Measurements from ENCODE around the gene HDAC1.
"Not testable (repeated sequence)": the region's sequence is repeated elsewhere in the genome, so short reads cannot be mapped to it uniquely, and the experiment has no call there.

HDAC1 gene

GRCh38 chr1:32274646-32275340 lies 17.1 kb upstream of the HDAC1 start:
- no peak for DNase-seq (ENCODE audit: low read depth)

- no peak for DNase-seq (ENCODE audit: low read depth)
These were observed 16.5 kb upstream of the HDAC1 start for GRCh38 chr1:32275424-32275823.

- no peak for DNase-seq (ENCODE audit: low read depth)
These were observed 15.7 kb upstream of the HDAC1 start for GRCh38 chr1:32276032-32276782.

- not testable (repeated sequence) for DNase-seq (ENCODE audit: low read depth)
These were observed 7.1 kb upstream of the HDAC1 start for GRCh38 chr1:32284777-32285176.

- DNase-seq (ENCODE audit: low read depth): no peak
These were observed 6.2 kb upstream of the HDAC1 start for GRCh38 chr1:32285658-32286057.

GRCh38 chr1:32286763-32287162 lies 5.1 kb upstream of the HDAC1 start:
- DNase-seq (ENCODE audit: low read depth): no peak

- DNase-seq (ENCODE audit: low read depth): no peak
These were observed 2.6 kb upstream of the HDAC1 start for GRCh38 chr1:32289256-32289655.

GRCh38 chr1:32291145-32291707 lies 657 bp upstream of the HDAC1 start:
- no peak for DNase-seq (ENCODE audit: low read depth)

- DNase-seq (ENCODE audit: low read depth): not testable (repeated sequence)
These were observed 6.3 kb downstream of the HDAC1 start for GRCh38 chr1:32298211-32298610.

GRCh38 chr1:32299327-32299726 lies 7.4 kb downstream of the HDAC1 start:
- no peak for DNase-seq (ENCODE audit: low read depth)

GRCh38 chr1:32303358-32303757 lies 11.5 kb downstream of the HDAC1 start:
- no peak for DNase-seq (ENCODE audit: low read depth)

- no peak for DNase-seq (ENCODE audit: low read depth)
These were observed 12.2 kb downstream of the HDAC1 start for GRCh38 chr1:32303997-32304622.

GRCh38 chr1:32305310-32305709 lies 13.4 kb downstream of the HDAC1 start:
- no peak for DNase-seq (ENCODE audit: low read depth)

- no peak for DNase-seq (ENCODE audit: low read depth)
These were observed 15.4 kb downstream of the HDAC1 start for GRCh38 chr1:32307324-32307723.

GRCh38 chr1:32309960-32310359 lies 18.1 kb downstream of the HDAC1 start:
- no peak for DNase-seq (ENCODE audit: low read depth)

- no peak for DNase-seq (ENCODE audit: low read depth)
These were observed 20.0 kb downstream of the HDAC1 start for GRCh38 chr1:32311709-32312393.

- DNase-seq (ENCODE audit: low read depth): no peak
These were observed 25.0 kb downstream of the HDAC1 start for GRCh38 chr1:32316903-32317277.

GRCh38 chr1:32318127-32318869 lies 26.4 kb downstream of the HDAC1 start:
- DNase-seq (ENCODE audit: low read depth): no peak

GRCh38 chr1:32321712-32322291 lies 29.9 kb downstream of the HDAC1 start:
- DNase-seq (ENCODE audit: low read depth): no peak

GRCh38 chr1:32327204-32327603 lies 35.3 kb downstream of the HDAC1 start:
- no peak for DNase-seq (ENCODE audit: low read depth)

- no peak for DNase-seq (ENCODE audit: low read depth)
These were observed 38.1 kb downstream of the HDAC1 start for GRCh38 chr1:32329931-32330466.

Data from activated gamma-delta T cell treated with anti-CD3 and anti-CD28 coated beads, Interleukin-2, amount 50 U/mL, for 16 hours (primary cell).